Astrocyte (in vitro differentiated cells and primary cell): ENCODE data around the gene PRTG. TPM values are rescaled to one million over a fixed set of nuclear protein-coding genes. Genes with fewer than 3 reads are reported as not detected.

Experiments
- DNase-seq: peaks from one replicate; pipeline ENCODE4 v3.0.0-alpha.2; 2010; ENCODE audit warnings: low read depth
- FAIRE-seq: peaks from 2 replicates; lab custom pipeline; 2011; peaks lifted over from hg19 to GRCh38; lab: Jason Lieb, UNC
- H2AFZ ChIP-seq: 2 replicates; pipeline ENCODE4 v1.6.0; 2012; ENCODE audit warnings: low read depth, low read length, inconsistent platforms
- H3K27ac ChIP-seq: 2 replicates; pipeline ENCODE4 v1.5.1; 2011; ENCODE audit warnings: low read depth, low read length, inconsistent platforms
- H3K27me3 ChIP-seq: 2 replicates; pipeline ENCODE4 v1.6.0; 2011; ENCODE audit warnings: low read length, inconsistent platforms; ENCODE audit not compliant: insufficient read depth
- H3K36me3 ChIP-seq: 2 replicates; pipeline ENCODE4 v1.5.1; 2011; ENCODE audit warnings: low read length, inconsistent platforms; ENCODE audit not compliant: insufficient read depth
- H3K4me1 ChIP-seq: 2 replicates; pipeline ENCODE4 v1.5.1; 2011; ENCODE audit warnings: low read length, inconsistent platforms; ENCODE audit not compliant: insufficient read depth
- H3K4me2 ChIP-seq: 2 replicates; pipeline ENCODE4 v1.6.0; 2012; ENCODE audit warnings: low read length, inconsistent platforms
- H3K4me3 ChIP-seq: 2 replicates; pipeline ENCODE4 v1.5.1; 2011; ENCODE audit warnings: low read depth, mild to moderate bottlenecking, low read length, inconsistent platforms; ENCODE audit not compliant: insufficient read depth
- H3K79me2 ChIP-seq: 2 replicates; pipeline ENCODE4 v1.6.0; 2012; ENCODE audit warnings: mild to moderate bottlenecking, low read length, inconsistent platforms; ENCODE audit not compliant: insufficient read depth
- H3K9ac ChIP-seq: 2 replicates; pipeline ENCODE4 v1.6.0; 2012; ENCODE audit warnings: mild to moderate bottlenecking, low read length, inconsistent platforms
- H3K9me3 ChIP-seq: 2 replicates; pipeline ENCODE4 v1.5.1; 2012; ENCODE audit warnings: low read depth, mild to moderate bottlenecking, low read length, inconsistent platforms; ENCODE audit not compliant: insufficient read depth
- H4K20me1 ChIP-seq: 2 replicates; pipeline ENCODE4 v1.6.0; 2012; ENCODE audit warnings: low read length, inconsistent platforms; ENCODE audit not compliant: insufficient read depth
- H3K27ac Mint-ChIP-seq: one replicate; pipeline ENCODE4 v1.8.0; 2021; ENCODE audit warnings: mild to moderate bottlenecking, mixed read lengths; ENCODE audit not compliant: unreplicated experiment
- H3K27me3 Mint-ChIP-seq: one replicate; pipeline ENCODE4 v1.8.0; 2021; ENCODE audit warnings: low read depth, mixed read lengths; ENCODE audit not compliant: unreplicated experiment
- H3K36me3 Mint-ChIP-seq: one replicate; pipeline ENCODE4 v1.8.0; 2021; ENCODE audit warnings: low read depth, mixed read lengths; ENCODE audit not compliant: unreplicated experiment
- H3K4me1 Mint-ChIP-seq: one replicate; pipeline ENCODE4 v1.8.0; 2021; ENCODE audit warnings: low read depth, mixed read lengths; ENCODE audit not compliant: unreplicated experiment
- H3K4me3 Mint-ChIP-seq: one replicate; pipeline ENCODE4 v1.8.0; 2021; ENCODE audit warnings: mild to moderate bottlenecking, moderate library complexity, mixed read lengths; ENCODE audit not compliant: unreplicated experiment
- H3K9me3 Mint-ChIP-seq: one replicate; pipeline ENCODE4 v1.8.0; 2021; ENCODE audit warnings: mild to moderate bottlenecking, mixed read lengths; ENCODE audit not compliant: unreplicated experiment
- EZH2 ChIP-seq: IDR thresholded peaks from 2 replicates; pipeline ENCODE4 v1.6.1; 2012; ENCODE audit warnings: mild to moderate bottlenecking, low read length, inconsistent platforms; ENCODE audit not compliant: insufficient read depth
- total RNA-seq: library from RNA; stranded (reverse); gene quantifications from 2 replicates; pipeline ENCODE4 v1.2.1, GENCODE V29; 2021
- TF ChIP-seq, protein P1 (sequence below): IDR thresholded peaks from 2 replicates; pipeline ENCODE4 v1.5.1; 2011; ENCODE audit warnings: low read depth, mild to moderate bottlenecking, inconsistent platforms, low read length, moderate library complexity; ENCODE audit not compliant: insufficient read depth

PRTG gene
- total RNA-seq, 1 donor from 2014 or later = 39.4 TPM

DNA sequence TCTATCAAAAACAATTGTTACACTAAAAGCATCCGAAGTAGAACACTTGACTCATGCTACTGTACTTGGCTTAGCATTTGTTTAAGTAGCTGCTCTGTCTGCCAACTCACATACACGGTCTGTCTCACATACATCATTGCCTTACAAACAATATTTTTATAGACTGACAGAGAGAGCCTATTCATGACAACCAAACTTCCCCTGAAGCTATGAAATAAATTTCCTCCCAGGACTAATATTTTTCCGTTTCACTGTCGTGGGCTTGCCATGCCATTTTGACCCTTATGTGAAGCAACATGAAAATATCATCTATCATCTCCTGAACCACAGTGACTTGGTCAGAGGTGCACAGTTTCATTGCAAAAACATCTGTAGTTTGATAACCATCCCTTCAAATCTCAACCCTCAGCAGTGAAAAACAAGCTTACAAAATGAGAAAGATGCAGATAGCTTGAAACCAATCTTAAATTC is 88.4 kb downstream of the PRTG start:
- Mint-ChIP-seq H3K4me3 (no peak overlapping the region), H3K4me1 (peaks cover 16% of the 10 kb centered on the region)
- DNase-seq = peak; percentile 66

GRCh38 chr15:55652909-55653495 is 90.0 kb downstream of the PRTG start:
- no peaks in the 10 kb centered on the region for H3K9me3 Mint-ChIP-seq
- no peaks in the 10 kb centered on the region for H3K27me3 Mint-ChIP-seq

More for the DNA sequence above, 88.4 kb downstream of the PRTG start:
- H3K4me3 ChIP-seq = no peak overlapping the region
- H3K79me2 ChIP-seq = no peaks in the 10 kb centered on the region
- H3K9ac ChIP-seq = no peak overlapping the region
- FAIRE-seq = no peak
- H3K27ac Mint-ChIP-seq = no peak overlapping the region
- H3K27me3 Mint-ChIP-seq = no peaks in the 10 kb centered on the region
- H3K9me3 ChIP-seq = no peaks in the 10 kb centered on the region
- TF ChIP-seq, protein P1, sequence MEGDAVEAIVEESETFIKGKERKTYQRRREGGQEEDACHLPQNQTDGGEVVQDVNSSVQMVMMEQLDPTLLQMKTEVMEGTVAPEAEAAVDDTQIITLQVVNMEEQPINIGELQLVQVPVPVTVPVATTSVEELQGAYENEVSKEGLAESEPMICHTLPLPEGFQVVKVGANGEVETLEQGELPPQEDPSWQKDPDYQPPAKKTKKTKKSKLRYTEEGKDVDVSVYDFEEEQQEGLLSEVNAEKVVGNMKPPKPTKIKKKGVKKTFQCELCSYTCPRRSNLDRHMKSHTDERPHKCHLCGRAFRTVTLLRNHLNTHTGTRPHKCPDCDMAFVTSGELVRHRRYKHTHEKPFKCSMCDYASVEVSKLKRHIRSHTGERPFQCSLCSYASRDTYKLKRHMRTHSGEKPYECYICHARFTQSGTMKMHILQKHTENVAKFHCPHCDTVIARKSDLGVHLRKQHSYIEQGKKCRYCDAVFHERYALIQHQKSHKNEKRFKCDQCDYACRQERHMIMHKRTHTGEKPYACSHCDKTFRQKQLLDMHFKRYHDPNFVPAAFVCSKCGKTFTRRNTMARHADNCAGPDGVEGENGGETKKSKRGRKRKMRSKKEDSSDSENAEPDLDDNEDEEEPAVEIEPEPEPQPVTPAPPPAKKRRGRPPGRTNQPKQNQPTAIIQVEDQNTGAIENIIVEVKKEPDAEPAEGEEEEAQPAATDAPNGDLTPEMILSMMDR = no peak
- no peak for TF ChIP-seq EZH2
- no peaks in the 10 kb centered on the region for H3K27me3 ChIP-seq
- H3K36me3 ChIP-seq = no peaks in the 10 kb centered on the region
- no peak overlapping the region for H2AFZ ChIP-seq
- H3K36me3 Mint-ChIP-seq = no peaks in the 10 kb centered on the region
- H3K4me2 ChIP-seq = no peak overlapping the region
- no peaks in the 10 kb centered on the region for H3K9me3 Mint-ChIP-seq
- H3K27ac ChIP-seq = no peak overlapping the region
- no peaks in the 10 kb centered on the region for H4K20me1 ChIP-seq
- H3K4me1 ChIP-seq = no peaks in the 10 kb centered on the region

More at GRCh38 chr15:55652909-55653495, 90.0 kb downstream of the PRTG start:
- Histone ChIP-seq H3K9me3 (no peaks in the 10 kb centered on the region), H3K27me3 (no peaks in the 10 kb centered on the region), H3K36me3 (no peaks in the 10 kb centered on the region), H3K4me2 (no peak overlapping the region), H3K4me3 (no peak overlapping the region), H3K27ac (no peak overlapping the region), H2AFZ (no peak overlapping the region), H3K79me2 (no peaks in the 10 kb centered on the region), H3K9ac (no peak overlapping the region), H4K20me1 (no peaks in the 10 kb centered on the region), H3K4me1 (no peaks in the 10 kb centered on the region)
- H3K27ac Mint-ChIP-seq = no peak overlapping the region
- DNase-seq (no peak), FAIRE-seq (no peak)
- no peak overlapping the region for H3K4me3 Mint-ChIP-seq
- no peak for TF ChIP-seq EZH2
- TF ChIP-seq, protein P1 = no peak
- H3K36me3 Mint-ChIP-seq = no peaks in the 10 kb centered on the region
- H3K4me1 Mint-ChIP-seq = peaks cover 22% of the 10 kb centered on the region
